Stimulated activated CD4-positive, alpha-beta T cell treated with anti-CD3 and anti-CD28 coated beads, Interleukin-4, amount 100 ng/mL, for 1 hour (primary cell): ENCODE measurements around the gene KRTAP4-6.
"Not testable (repeated sequence)": the region's sequence is repeated elsewhere in the genome, so short reads cannot be mapped to it uniquely, and the experiment has no call there.

ENCODE experiments used
- DNase-seq: peaks from one replicate; pipeline ENCODE4 v3.0.0-alpha.2; 2020

The KRTAP4-6 gene

GRCh38 chr17:41140360-41141131, at the start of gene KRTAP4-6:
Gene KRTAP4-6, minus strand, starts transcription at chr17:41140544. Its CDS starts 57 bp downstream, at chr17:41140487.
- no peak for DNase-seq

GRCh38 chr17:41189837-41190318, 49.5 kb upstream of the KRTAP4-6 start, which contains the start of gene KRTAP9-1:
Gene KRTAP9-1, plus strand, starts transcription at chr17:41189887. Its CDS starts 0 bp downstream, at chr17:41189887.
- DNase-seq: not testable (repeated sequence)

- no peak for DNase-seq
Observed at GRCh38 chr17:41186872-41187271, 46.5 kb upstream of the KRTAP4-6 start.

- no peak for DNase-seq
Observed at GRCh38 chr17:41185001-41185400, 44.7 kb upstream of the KRTAP4-6 start.

- no peak for DNase-seq
Observed at GRCh38 chr17:41184480-41184961, 44.2 kb upstream of the KRTAP4-6 start, which contains the start of gene KRTAP4-1. Gene KRTAP4-1, minus strand, starts transcription at chr17:41184911. Its CDS starts 57 bp downstream, at chr17:41184854.

- no peak for DNase-seq
Observed at GRCh38 chr17:41178843-41179616, 38.7 kb upstream of the KRTAP4-6 start.

DNA sequence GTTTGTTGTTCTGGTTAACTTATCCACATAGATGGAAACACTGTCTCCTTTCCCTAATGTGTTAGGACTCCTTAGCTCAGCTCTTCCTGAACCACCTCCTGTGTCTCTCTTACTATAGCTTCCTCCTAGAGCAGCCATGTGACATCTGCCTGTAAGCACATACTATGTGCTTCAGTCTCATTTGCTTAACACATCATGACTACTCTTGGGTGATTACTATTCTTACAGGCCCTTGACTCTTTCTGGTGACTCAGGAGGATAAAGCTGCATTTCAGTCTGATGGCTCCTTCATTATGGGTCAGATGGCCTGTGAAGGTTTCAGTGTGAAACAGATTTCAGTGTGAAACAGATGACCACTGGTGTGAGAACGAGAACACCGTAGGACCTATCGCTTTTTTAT, 38.0 kb upstream of the KRTAP4-6 start:
- no peak for DNase-seq

DNA sequence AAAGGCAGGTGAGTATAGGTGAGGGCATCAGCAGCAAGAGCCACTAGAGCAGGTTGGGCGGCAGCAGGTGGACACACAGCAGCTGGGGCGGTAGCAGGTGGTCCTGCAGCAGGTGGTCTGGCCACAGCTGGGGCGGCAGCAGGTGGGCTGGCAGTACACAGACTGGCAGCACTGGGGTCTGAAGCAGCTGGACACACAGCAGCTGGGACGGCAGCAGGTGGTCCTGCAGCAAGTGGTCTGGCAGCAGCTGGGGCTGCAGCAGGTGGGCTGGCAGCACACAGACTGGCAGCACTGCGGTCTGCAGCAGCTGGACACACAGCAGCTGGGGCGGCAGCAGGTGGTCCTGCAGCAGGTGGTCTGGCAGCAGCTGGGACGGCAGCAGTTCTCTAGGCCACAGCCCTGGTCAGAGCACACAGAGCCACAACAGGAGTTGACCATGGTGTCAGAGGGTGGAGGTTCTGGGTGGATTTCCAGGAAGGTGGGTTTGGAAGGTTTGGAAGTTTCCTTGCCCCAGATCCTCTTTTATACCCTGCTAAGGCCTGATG, 37.5 kb upstream of the KRTAP4-6 start, which contains the start of gene KRTAP4-2:
KRTAP4-2 (minus strand) TSS at position 495 of the 545 bp plus-strand sequence; CDS start at position 438, 57 bp downstream.
- no peak for DNase-seq

DNA sequence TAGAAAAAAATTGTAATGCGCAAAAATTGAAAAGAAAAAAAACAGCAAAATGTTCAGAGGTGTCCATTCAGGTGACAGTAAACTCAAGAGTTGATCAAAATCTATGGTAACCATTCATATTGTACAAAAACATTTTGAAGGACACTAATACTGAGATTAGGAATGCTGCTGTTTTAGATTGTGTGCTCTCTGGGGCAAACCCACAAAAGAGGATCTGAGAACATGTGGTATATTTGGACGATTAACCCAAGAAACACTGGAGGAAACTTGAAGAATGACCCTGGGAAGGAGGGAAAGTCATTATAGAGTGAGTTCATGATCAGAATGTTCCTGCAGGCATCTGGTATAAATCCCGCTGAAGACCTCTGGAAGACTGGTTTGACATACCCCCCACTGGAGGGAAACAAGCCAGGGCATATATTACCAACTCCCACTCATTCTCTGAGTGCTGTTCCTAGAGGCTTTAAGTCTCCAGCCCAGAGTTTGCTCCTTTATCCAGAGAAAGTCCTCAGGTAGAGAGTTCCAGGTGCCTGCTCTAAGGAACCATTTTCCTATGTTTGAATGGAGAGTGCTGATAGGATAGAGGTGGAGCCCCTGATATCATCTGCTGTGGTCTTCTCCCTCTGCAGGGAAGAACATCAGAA, 36.5 kb upstream of the KRTAP4-6 start:
- DNase-seq: no peak

DNA sequence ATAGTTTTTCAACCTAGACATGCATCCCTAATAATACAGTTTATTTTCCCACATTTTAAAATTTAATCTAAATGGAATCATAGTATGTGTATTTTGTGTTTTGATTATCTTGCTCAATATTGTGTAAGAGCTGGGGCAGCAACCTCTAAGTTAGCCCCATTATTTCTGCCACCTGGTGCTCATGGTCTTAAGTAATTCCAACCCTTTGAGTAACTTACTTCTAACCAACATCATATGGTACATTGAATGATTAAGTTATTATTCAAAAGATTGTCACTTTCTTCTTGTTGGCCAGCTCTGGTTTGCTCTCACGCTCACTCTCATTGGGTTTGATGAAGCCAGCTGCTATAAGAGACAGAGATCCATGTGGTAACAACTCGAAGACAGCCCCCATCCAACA, 31.5 kb upstream of the KRTAP4-6 start:
- DNase-seq: no peak

DNA sequence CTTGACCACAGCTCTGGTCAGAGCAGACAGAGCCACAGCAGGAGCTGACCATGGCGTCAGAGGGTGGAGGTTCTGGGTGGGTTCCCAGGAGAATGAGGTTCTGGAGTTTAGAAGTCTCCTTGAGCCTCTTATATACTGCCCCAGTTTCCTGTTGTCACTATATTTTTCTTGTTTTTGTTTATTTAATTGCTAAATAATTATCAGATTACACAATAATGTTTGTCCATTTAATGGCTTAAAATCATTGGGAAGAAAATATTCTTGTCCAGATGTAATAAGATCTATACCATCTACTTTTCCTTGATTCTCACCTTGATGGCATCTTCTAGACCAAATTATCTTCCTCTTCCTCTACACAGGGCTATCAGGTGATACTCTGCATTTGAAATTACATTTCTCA, 27.8 kb upstream of the KRTAP4-6 start, which contains the start of gene KRTAP4-3:
KRTAP4-3 (minus strand) TSS at position 101 of the 400 bp plus-strand sequence; CDS start at position 52, 49 bp downstream.
- no peak for DNase-seq

GRCh38 chr17:41167561-41167960, 27.2 kb upstream of the KRTAP4-6 start:
- DNase-seq: no peak

DNA sequence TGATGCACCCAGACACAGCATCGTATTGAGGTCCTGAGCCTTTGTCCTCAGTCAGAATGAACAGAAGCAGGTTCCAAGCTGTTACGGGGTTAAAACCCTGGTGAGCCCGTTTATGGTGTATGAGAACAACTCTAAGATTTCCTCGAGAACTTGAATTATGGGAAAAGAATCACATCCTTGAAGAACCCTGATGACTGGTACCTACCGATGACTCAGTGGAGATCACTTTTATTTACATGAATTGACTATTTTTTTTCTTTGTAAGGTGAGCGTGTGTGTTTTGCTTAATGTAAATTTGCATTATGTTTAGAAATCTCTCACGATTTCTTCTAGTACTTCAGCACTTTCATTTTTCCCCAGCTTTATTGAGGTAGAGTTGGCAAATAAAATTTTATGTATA, 23.5 kb upstream of the KRTAP4-6 start:
- DNase-seq: no peak

DNA sequence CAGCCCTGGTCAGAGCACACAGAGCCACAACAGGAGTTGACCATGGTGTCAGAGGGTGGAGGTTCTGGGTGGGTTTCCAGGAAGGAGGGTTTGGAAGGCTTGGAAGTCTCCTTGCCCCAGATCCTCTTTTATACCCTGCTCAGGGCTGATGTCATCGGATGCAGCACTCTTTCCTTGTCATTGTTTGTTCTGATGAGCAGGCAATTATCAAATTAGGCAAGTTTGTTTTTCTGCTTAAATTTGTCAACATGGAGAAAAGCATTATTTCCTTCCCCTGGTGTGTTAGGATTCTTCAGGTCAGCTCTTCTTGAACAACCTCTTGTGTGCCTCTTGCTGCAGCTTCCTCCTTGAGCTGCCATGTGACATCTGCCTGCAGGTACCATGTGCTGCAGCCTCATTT, 20.3 kb upstream of the KRTAP4-6 start, which contains the start of gene KRTAP4-4:
KRTAP4-4 (minus strand) TSS at position 101 of the 400 bp plus-strand sequence; CDS start at position 44, 57 bp downstream.
- no peak for DNase-seq

- not testable (repeated sequence) for DNase-seq
Observed at GRCh38 chr17:41160190-41160589, 19.8 kb upstream of the KRTAP4-6 start.

DNA sequence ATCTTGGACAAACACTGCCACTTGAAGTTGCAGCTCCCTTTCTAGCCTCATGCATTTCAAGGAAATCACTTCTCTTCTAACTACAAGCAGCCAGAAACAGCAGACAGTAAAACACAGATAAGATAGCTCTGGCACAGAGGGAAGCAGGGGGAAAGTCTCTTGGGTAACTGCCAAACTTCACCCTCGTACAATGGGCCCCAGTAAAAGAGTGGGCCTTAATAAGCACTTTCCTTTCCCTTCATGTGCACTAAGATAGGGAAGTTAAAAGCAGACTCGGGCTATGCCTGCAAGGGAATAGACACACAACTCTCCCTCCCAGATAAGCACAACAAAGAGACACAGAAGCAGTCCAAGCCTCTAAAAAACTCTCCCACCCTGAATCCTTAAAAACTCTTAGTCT, 13.5 kb upstream of the KRTAP4-6 start:
- DNase-seq: no peak

DNA sequence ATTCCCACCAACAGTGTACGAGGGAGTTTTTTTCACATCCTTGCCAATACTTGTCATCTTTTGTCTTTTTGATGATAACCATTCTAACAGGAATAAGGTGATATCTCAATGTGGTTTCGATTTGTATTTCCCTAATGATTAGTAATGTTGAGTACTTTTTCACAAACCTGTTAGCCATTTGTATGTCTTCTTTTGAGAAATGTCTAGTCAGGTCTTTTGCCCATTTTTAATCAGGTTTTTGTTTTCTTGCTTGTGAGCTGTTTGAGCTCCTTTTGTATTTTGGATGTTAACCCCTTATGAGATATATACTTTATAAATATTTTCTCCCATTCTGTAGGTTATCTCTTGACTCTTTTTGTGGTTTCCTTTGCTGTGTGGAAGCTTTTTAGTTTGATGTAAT, 11.2 kb upstream of the KRTAP4-6 start:
- no peak for DNase-seq

DNA sequence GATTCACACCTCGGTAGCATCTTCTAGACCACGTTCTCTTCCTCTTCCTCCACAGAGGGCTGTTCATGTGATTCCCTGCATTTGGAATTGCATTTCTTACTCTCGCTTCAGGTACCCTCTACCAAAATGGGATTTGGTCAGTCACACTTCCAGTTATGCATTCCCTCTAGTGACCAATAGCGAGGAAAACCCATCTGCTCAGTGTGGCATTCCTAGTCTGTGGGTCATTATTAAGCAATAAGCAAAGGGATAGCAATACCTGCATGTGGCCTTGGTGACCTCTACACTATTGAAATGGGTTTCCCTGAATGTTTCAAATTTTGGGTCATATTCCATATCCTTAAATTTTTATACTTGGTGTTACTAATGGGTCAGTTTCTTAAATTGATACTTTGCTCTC, 9.7 kb upstream of the KRTAP4-6 start:
- no peak for DNase-seq

GRCh38 chr17:41149652-41149985, 9.3 kb upstream of the KRTAP4-6 start, which contains the start of gene KRTAP4-5:
Gene KRTAP4-5, minus strand, starts transcription at chr17:41149825. Its CDS starts 58 bp downstream, at chr17:41149767.
- no peak for DNase-seq

DNA sequence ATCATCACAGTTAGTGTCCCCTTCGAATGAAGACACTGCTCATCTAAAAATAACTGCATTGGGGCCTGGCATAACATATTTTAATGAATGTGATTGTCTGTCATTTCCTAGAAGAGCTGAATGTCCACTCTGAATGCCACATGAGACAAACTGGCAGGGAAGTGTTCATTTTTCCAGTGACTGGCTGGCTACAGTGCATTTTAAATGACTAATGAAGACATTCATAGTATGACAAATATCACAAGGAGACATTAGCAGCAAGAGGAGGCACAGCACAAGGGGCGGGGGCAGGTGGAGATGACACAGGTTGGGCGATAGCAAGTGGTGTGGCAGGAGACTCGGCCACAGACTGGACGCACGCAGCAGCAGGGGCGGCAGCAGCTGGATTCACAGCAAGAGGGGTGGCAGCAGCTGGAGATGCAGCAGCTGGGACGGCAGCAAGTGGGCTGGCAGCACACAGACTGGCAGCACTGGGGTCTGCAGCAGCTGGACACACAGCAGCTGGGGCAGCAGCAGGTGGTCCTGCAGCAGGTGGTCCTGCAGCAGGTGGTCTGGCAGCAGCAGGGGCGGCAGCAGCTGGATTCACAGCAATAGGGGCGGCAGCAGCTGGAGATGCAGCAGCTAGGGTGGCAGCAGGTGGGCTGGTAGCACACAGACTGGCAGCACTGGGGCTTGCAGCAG, 8.8 kb upstream of the KRTAP4-6 start:
- DNase-seq: not testable (repeated sequence)

GRCh38 chr17:41147531-41148204, 7.3 kb upstream of the KRTAP4-6 start:
- no peak for DNase-seq
